ENCODE measurements around the gene BEX4. TPM values are rescaled to one million over a fixed set of nuclear protein-coding genes. Genes with fewer than 3 reads are reported as not detected.

BEX4 gene, protein sequence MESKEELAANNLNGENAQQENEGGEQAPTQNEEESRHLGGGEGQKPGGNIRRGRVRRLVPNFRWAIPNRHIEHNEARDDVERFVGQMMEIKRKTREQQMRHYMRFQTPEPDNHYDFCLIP
- 79.8 TPM for total RNA-seq

DNA sequence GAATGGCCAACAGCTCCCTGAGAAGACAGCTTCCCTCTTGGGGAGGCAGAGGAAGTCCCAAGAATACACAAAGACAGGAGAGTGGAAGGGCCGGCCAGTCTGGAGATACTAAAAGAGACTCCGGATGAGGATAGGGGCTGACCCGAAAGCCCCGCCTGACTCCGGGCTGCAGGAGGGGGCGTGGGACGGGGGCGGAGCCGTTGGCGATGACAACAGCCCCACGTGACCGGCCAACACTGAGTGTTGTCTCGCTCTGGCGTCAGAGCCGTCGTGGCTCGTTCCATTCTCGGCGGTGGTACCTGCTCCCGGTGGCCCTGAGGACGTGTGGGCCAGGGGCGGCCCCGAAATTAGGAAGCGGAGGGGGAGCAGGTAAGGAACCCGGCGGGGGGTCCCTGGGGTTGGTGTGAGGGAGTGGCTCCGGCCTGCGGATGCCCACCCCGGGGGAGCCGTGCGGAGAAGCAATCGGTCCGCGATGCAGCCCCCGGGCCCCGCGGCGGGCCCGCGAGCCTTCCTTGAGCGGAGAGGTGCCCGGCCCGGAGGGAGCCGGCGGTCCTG lies at the start of gene BEX4:
Gene BEX4 (plus strand): TSS at position 239 of the 555 bp plus-strand sequence. CDS start 1,046 bp downstream, outside the sequence.

DNA sequence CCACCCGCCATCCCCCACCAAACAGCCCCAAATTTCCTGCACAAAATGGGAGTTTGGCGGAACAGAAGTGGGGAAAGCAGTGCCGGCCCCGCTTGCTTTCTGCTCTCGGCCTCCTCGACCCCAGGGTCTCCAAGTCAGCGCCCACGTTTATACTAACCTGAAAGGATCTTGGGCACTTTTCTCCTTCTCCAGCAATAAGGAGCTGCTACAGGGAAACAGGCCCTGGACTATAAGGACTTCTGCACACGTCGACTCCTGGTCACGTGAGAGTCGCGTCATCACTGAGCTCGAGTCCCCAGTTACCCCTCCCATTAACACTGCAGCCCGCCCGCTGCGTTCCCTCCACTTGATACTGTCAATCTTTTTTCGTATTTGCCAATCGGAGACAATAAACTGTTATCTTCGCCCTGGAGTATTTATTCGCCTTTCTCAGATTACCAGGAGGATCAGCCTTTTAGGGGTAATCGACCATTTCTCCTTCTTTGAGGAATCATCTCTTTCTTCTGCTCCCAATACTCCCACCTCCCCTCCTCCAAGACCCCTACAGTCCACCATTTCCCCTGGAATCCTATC lies 40.1 kb downstream of the BEX4 start, which contains the start of gene TCEAL8:
Gene TCEAL8 (minus strand): TSS at position 235 of the 573 bp plus-strand sequence. CDS start 1,176 bp downstream, outside the sequence.

Other genes starting within 250 kb of the BEX4 start
- 136 TPM for gene BEX1, start 150.9 kb upstream of the BEX4 start, total RNA-seq
- not detected for gene NXF3, start 122.0 kb upstream of the BEX4 start, total RNA-seq
- 59.5 TPM for gene TCEAL8, start 40.0 kb downstream of the BEX4 start, total RNA-seq
- 6.6 TPM for gene TCEAL5, start 61.6 kb downstream of the BEX4 start, total RNA-seq
- gene BEX2, start 95.9 kb downstream of the BEX4 start, total RNA-seq: 111 TPM
- gene TCEAL7, start 115.1 kb downstream of the BEX4 start, total RNA-seq: 41.0 TPM
- gene TCEAL9, start 141.4 kb downstream of the BEX4 start, total RNA-seq: 29.7 TPM
- 168 TPM for gene BEX3, start 161.4 kb downstream of the BEX4 start, total RNA-seq

All from parietal lobe (tissue), 1 donor.